Measurements from ENCODE around the gene HABP4. TPM values are rescaled to one million over a fixed set of nuclear protein-coding genes. Genes with fewer than 3 reads are reported as not detected.

Gene HABP4
- total RNA-seq, 2 donors from 2014 or later, result 50.0 to 74.2 TPM

- Histone ChIP-seq H3K9me3 (no peaks in the 10 kb centered on the region), H3K4me1 (ENCODE audit: control insufficient read depth in 1 of 2, low read depth in 2 of 2) (peaks cover 0 to 16% of the 10 kb centered on the region in 2 donors), H3K36me3 (peaks cover 3% of the 10 kb centered on the region), H3K27me3 (replicated peaks; ENCODE audit: insufficient read depth) (no peaks in the 10 kb centered on the region), H3K27ac (no peak overlapping the region), H3K4me3 (no peak overlapping the region)
- no peak for TF ChIP-seq CTCF (IDR thresholded peaks at IDR 0.05)
- no peak for ATAC-seq (ENCODE audit: insufficient number of reproducible peaks, low FRiP score, low read depth)
- DNase-seq (ENCODE audit: low spot score), result no peak
Measured at GRCh38 chr9:96497117-96497399, 47.1 kb downstream of the HABP4 start.

GRCh38 chr9:96498796-96499195, 48.8 kb downstream of the HABP4 start:
- no peak overlapping the region for H3K27ac ChIP-seq
- ATAC-seq (ENCODE audit: insufficient number of reproducible peaks, low FRiP score, low read depth), result no peak
- TF ChIP-seq CTCF (IDR thresholded peaks at IDR 0.05), result no peak

GRCh38 chr9:96499257-96499656, 49.3 kb downstream of the HABP4 start:
- H3K4me3 ChIP-seq, result no peak overlapping the region
- ATAC-seq (ENCODE audit: insufficient number of reproducible peaks, low FRiP score, low read depth) (no peak), DNase-seq (ENCODE audit: low spot score) (no peak)
- peaks cover 0 to 20% of the 10 kb centered on the region in 2 donors for H3K4me1 ChIP-seq (ENCODE audit: control insufficient read depth in 1 of 2, low read depth in 2 of 2)
- H3K9me3 ChIP-seq, result no peaks in the 10 kb centered on the region
- TF ChIP-seq CTCF (IDR thresholded peaks at IDR 0.05), result no peak
- no peaks in the 10 kb centered on the region for H3K27me3 ChIP-seq (replicated peaks; ENCODE audit: insufficient read depth)
- H3K36me3 ChIP-seq, result peaks cover 7% of the 10 kb centered on the region
- no peak overlapping the region for H3K27ac ChIP-seq

More at GRCh38 chr9:96498796-96499195, 48.8 kb downstream of the HABP4 start:
- Histone ChIP-seq H3K4me3 (no peak overlapping the region), H3K4me1 (ENCODE audit: control insufficient read depth in 1 of 2, low read depth in 2 of 2) (peaks cover 0 to 25% of the 10 kb centered on the region in 2 donors), H3K9me3 (no peaks in the 10 kb centered on the region), H3K36me3 (peaks cover 3% of the 10 kb centered on the region), H3K27me3 (replicated peaks; ENCODE audit: insufficient read depth) (no peaks in the 10 kb centered on the region)
- DNase-seq (ENCODE audit: low spot score), result no peak

GRCh38 chr9:96500696-96501632, 51.0 kb downstream of the HABP4 start:
- no peak for TF ChIP-seq CTCF (IDR thresholded peaks at IDR 0.05)
- peaks cover 6% of the 10 kb centered on the region for H3K36me3 ChIP-seq
- ATAC-seq (ENCODE audit: insufficient number of reproducible peaks, low FRiP score, low read depth), result no peak
- DNase-seq (ENCODE audit: low spot score), result no peak
- H3K4me1 ChIP-seq (ENCODE audit: control insufficient read depth in 1 of 2, low read depth in 2 of 2), result peaks cover 9 to 34% of the 10 kb centered on the region in 2 donors
- H3K27ac ChIP-seq, result no peak overlapping the region
- H3K9me3 ChIP-seq, result no peaks in the 10 kb centered on the region
- H3K27me3 ChIP-seq (replicated peaks; ENCODE audit: insufficient read depth), result no peaks in the 10 kb centered on the region
- no peak overlapping the region for H3K4me3 ChIP-seq

- Histone ChIP-seq H3K27me3 (replicated peaks; ENCODE audit: insufficient read depth) (no peaks in the 10 kb centered on the region), H3K4me3 (no peak overlapping the region), H3K9me3 (no peaks in the 10 kb centered on the region), H3K36me3 (peaks cover 4% of the 10 kb centered on the region), H3K4me1 (ENCODE audit: control insufficient read depth in 1 of 2, low read depth in 2 of 2) (peaks cover 9 to 38% of the 10 kb centered on the region in 2 donors), H3K27ac (no peak overlapping the region)
- DNase-seq (ENCODE audit: low spot score) (no peak), ATAC-seq (ENCODE audit: insufficient number of reproducible peaks, low FRiP score, low read depth) (no peak)
- TF ChIP-seq CTCF (IDR thresholded peaks at IDR 0.05), result no peak
Measured at GRCh38 chr9:96501633-96502538, 51.9 kb downstream of the HABP4 start.

All from thoracic aorta (tissue), 2 donors.